K562 (cell line): ENCODE measurements around the gene TTLL11. TPM values are rescaled to one million over a fixed set of nuclear protein-coding genes. Genes with fewer than 3 reads are reported as not detected.

ENCODE experiments used
- BCL6 ChIP-seq: fragments of 250-450 bp; sonication (Bioruptor Pico); IDR thresholded peaks from 2 replicates; pipeline ENCODE4 v1.4.0; 2020
- BRF1 ChIP-seq: IDR thresholded peaks from 3 replicates; pipeline ENCODE4 v1.6.1; 2011; ENCODE audit warnings: borderline replicate concordance, mild to moderate bottlenecking; ENCODE audit not compliant: insufficient read length; ENCODE audit errors: extremely low read depth
- CBFA2T3 ChIP-seq: fragments of 450-650 bp; IDR thresholded peaks from 2 replicates; pipeline ENCODE4 v1.6.1; 2017
- CEBPG ChIP-seq, 3 experiments: fragments of 200-800 bp in 1 of 3; sonication (Bioruptor generic) in 1 of 3; sonication (generic) in 1 of 3; formaldehyde crosslinking in 1 of 3; IDR thresholded peaks in 2 of 3; conservative IDR thresholded peaks in 1 of 3; 2 replicates each; pipeline versions ENCODE4 v1.6.1 to v1.8.0; 2016 to 2022; ENCODE audit warnings: missing compliant biosample characterization in 2 of 3, missing genetic modification characterization in 2 of 3, mild to moderate bottlenecking in 1 of 3, missing genetic modification reagents in 1 of 3
- EP300 ChIP-seq: IDR thresholded peaks from 2 replicates; pipeline ENCODE4 v1.6.1; 2012; ENCODE audit warnings: low read length, improper control_type of control experiment
- ESRRA ChIP-seq: fragments of 450-650 bp; IDR thresholded peaks from 2 replicates; pipeline ENCODE4 v1.6.1; 2014; ENCODE audit warnings: low read depth, mild to moderate bottlenecking, moderate library complexity, borderline replicate concordance
- GABPA ChIP-seq: fragments of 200-800 bp; sonication (Bioruptor generic); conservative IDR thresholded peaks from 2 replicates; pipeline ENCODE4 v1.6.1; 2016; ENCODE audit warnings: low read depth, missing genetic modification characterization, missing compliant biosample characterization
- HMG20B ChIP-seq: fragments of 250-450 bp; sonication (Bioruptor Pico); IDR thresholded peaks from 2 replicates; pipeline ENCODE4 v1.5.0; 2021; ENCODE audit warnings: mild to moderate bottlenecking
- HNRNPK ChIP-seq: fragments of 200-400 bp; formaldehyde crosslinking; IDR thresholded peaks from one replicate; pipeline ENCODE4 v1.6.1; 2018; ENCODE audit warnings: mild to moderate bottlenecking, low read depth, low read length; ENCODE audit not compliant: poor library complexity, severe bottlenecking
- IRF2 ChIP-seq: sonication (generic); formaldehyde crosslinking; IDR thresholded peaks from 2 replicates; pipeline ENCODE4 v1.8.1; 2022; ENCODE audit warnings: mild to moderate bottlenecking, missing genetic modification reagents
- JUND ChIP-seq, 2 experiments: IDR thresholded peaks; 2 replicates in 1 of 2; 3 replicates in 1 of 2; pipeline ENCODE4 v1.6.1; 2011; ENCODE audit warnings: borderline replicate concordance in 2 of 2, low read depth in 2 of 2, low read length in 2 of 2, improper control_type of control experiment in 1 of 2, missing biosample characterization in 1 of 2, missing genetic modification characterization in 1 of 2, missing genetic modification reagents in 1 of 2
- LEF1 ChIP-seq: fragments of 450-650 bp; IDR thresholded peaks from 2 replicates; pipeline ENCODE4 v1.6.1; 2016; ENCODE audit warnings: mild to moderate bottlenecking
- MAFF ChIP-seq: IDR thresholded peaks from 2 replicates; pipeline ENCODE4 v1.6.1; 2012; ENCODE audit warnings: low read length, improper control_type of control experiment
- MAFG ChIP-seq: fragments of 450-650 bp; conservative IDR thresholded peaks from 2 replicates; pipeline ENCODE4 v1.6.1; 2016; ENCODE audit warnings: missing genetic modification characterization, missing compliant biosample characterization
- MEF2D ChIP-seq: conservative IDR thresholded peaks from 2 replicates; pipeline ENCODE4 v1.6.1; 2016; ENCODE audit warnings: low read depth, missing genetic modification characterization, missing compliant biosample characterization
- NBN ChIP-seq: fragments of 450-650 bp; IDR thresholded peaks from 2 replicates; pipeline ENCODE4 v1.6.1; 2016; ENCODE audit warnings: low read depth, mild to moderate bottlenecking
- NCOA4 ChIP-seq: fragments of 450-650 bp; IDR thresholded peaks from 2 replicates; pipeline ENCODE4 v1.6.1; 2018; ENCODE audit warnings: mild to moderate bottlenecking; ENCODE audit not compliant: partially characterized antibody
- NFATC3 ChIP-seq: fragments of 450-650 bp; IDR thresholded peaks from 2 replicates; pipeline ENCODE4 v1.6.1; 2017; ENCODE audit warnings: mild to moderate bottlenecking
- NFIX ChIP-seq: fragments of 250-450 bp; sonication (Bioruptor Pico); IDR thresholded peaks from 2 replicates; pipeline ENCODE4 v1.4.0; 2020; ENCODE audit warnings: low read depth, mild to moderate bottlenecking, moderate library complexity
- POLR2H ChIP-seq: IDR thresholded peaks from 2 replicates; pipeline ENCODE4 v1.6.1; 2016; ENCODE audit warnings: missing genetic modification characterization, low read depth, mild to moderate bottlenecking, control low read depth, missing compliant biosample characterization, moderate library complexity
- SMARCA4 ChIP-seq: fragments of 450-650 bp; IDR thresholded peaks from 2 replicates; pipeline ENCODE4 v1.6.1; 2016
- SP1 ChIP-seq: sonication (generic); formaldehyde crosslinking; IDR thresholded peaks from 2 replicates; pipeline ENCODE4 v1.8.1; 2022; ENCODE audit warnings: mild to moderate bottlenecking, missing genetic modification reagents
- THRA ChIP-seq: fragments of 450-650 bp; IDR thresholded peaks from 2 replicates; pipeline ENCODE4 v1.6.1; 2017; ENCODE audit warnings: mild to moderate bottlenecking, moderate library complexity
- THRB ChIP-seq: fragments of 450-650 bp; formaldehyde crosslinking; conservative IDR thresholded peaks from 2 replicates; pipeline ENCODE4 v1.4.0; 2022; ENCODE audit warnings: mild to moderate bottlenecking, missing genetic modification characterization
- ZBTB2 ChIP-seq: fragments of 450-650 bp; IDR thresholded peaks from 2 replicates; pipeline ENCODE4 v1.6.1; 2016; ENCODE audit warnings: antibody characterized with exemption
- ZNF77 ChIP-seq: fragments of 250-450 bp; sonication (Bioruptor Pico); IDR thresholded peaks from 2 replicates; pipeline ENCODE4 v1.5.0; 2020
- polyA plus RNA-seq, 8 experiments: library from polyadenylated mRNA; depleted of rRNA in 4 of 8; stranded (reverse) in 5 of 8; unstranded in 3 of 8; fragments of >200 nt; fragmentation: Nextera tagmentation in 2 of 8; fragmentation: Illumina TruSeq in 1 of 8; extraction: Ambion mirVana in 2 of 8; extraction: Trizol in 1 of 8; gene quantifications; 2 replicates each; pipeline versions ENCODE4 v1.2.1 to v1.2.3, GENCODE V29; 2011 to 2014; ENCODE audit warnings: inconsistent platforms in 1 of 8, missing spikeins in 1 of 8
- total RNA-seq, 7 experiments: library from RNA; depleted of rRNA in 6 of 7; stranded (reverse); fragments of >200 nt in 6 of 7; fragmentation: Illumina TruSeq in 2 of 7; extraction: Trizol in 2 of 7; gene quantifications; 2 replicates each; pipeline versions ENCODE4 v1.2.1 to v1.2.3, GENCODE V29; 2011 to 2021; ENCODE audit warnings: low replicate concordance in 1 of 7

TTLL11 gene
- total and polyA plus RNA-seq, 9 of the 15 experiments (the other 6 are each of a cell fraction or from before 2014, with no cell fraction given) = 0.83 to 4.4 (median 2.7) TPM

GRCh38 chr9:121912812-121913627 lies 180.1 kb downstream of the TTLL11 start (continued):
- TF ChIP-seq NCOA4 = no peak
- no peak for TF ChIP-seq BCL6
- TF ChIP-seq BRF1 = no peak
- TF ChIP-seq MAFF = peak; percentile 74; the same call in 1 of the 2 replicates
- no peak for TF ChIP-seq IRF2
- TF ChIP-seq EP300 = peak; percentile 33; the same call in 1 of the 2 replicates
- no peak for TF ChIP-seq CEBPG (CRISPR knock-in tag; IDR thresholded peaks at IDR 0.05)
- 0 out of 4 replicates have a peak, but pooled peaks of 1 of the 2 experiments have one; percentile 17 for TF ChIP-seq CEBPG (tag; conservative IDR thresholded peaks at IDR 0.05 in 1 of 2, IDR thresholded peaks at IDR 0.05 in 1 of 2)
- no peak for TF ChIP-seq NFATC3
- TF ChIP-seq LEF1 = no peak
- no peak for TF ChIP-seq THRA
- TF ChIP-seq JUND (IDR thresholded peaks at IDR 0.05; ENCODE audit: borderline replicate concordance, low read depth, low read length) = 0 out of 2 replicates have a peak, but pooled peaks have one; percentile 21
- TF ChIP-seq JUND (tag; IDR thresholded peaks at IDR 0.05; ENCODE audit: borderline replicate concordance, low read depth, low read length) = no peak
- no peak for TF ChIP-seq GABPA
- no peak for TF ChIP-seq ZNF77 (CRISPR knock-in tag)
- no peak for TF ChIP-seq SP1 (CRISPR knock-in tag)
- TF ChIP-seq ZBTB2 = no peak
- peak; percentile 15; the same call in 1 of the 2 replicates for TF ChIP-seq CBFA2T3
- TF ChIP-seq SMARCA4 = peak; percentile 59; the same call in 1 of the 2 replicates
- peak; percentile 72 for TF ChIP-seq MAFG (tag)
- peak; percentile 47; the same call in 1 of the 2 replicates for TF ChIP-seq ESRRA
- TF ChIP-seq NBN = no peak
- TF ChIP-seq POLR2H = no peak
- no peak for TF ChIP-seq HMG20B
- TF ChIP-seq NFIX (CRISPR knock-in tag) = no peak
- TF ChIP-seq THRB (CRISPR knock-in tag) = no peak
- no peak for TF ChIP-seq HNRNPK
- no peak for TF ChIP-seq MEF2D (tag)
